CD4-positive, alpha-beta T cell treated with Interferon alpha-2 for 1 hour (primary cell): ENCODE data around the gene TNS1.

Experiments used
- DNase-seq, 2 donors: peaks; one replicate each; pipeline ENCODE4 v3.0.0-alpha.2; 2020 to 2022

TNS1 gene

GRCh38 chr2:218015586-218016521 lies 13.1 kb upstream of the TNS1 start:
- no peak for DNase-seq

GRCh38 chr2:218014706-218015585 lies 12.2 kb upstream of the TNS1 start:
- DNase-seq = no peak

GRCh38 chr2:218013289-218013688 lies 10.5 kb upstream of the TNS1 start:
- DNase-seq = no peak

- DNase-seq = no peak
Measured at GRCh38 chr2:218012284-218012683, 9.5 kb upstream of the TNS1 start.

GRCh38 chr2:218011653-218012040 lies 8.9 kb upstream of the TNS1 start:
- no peak for DNase-seq

GRCh38 chr2:218010984-218011652 lies 8.3 kb upstream of the TNS1 start:
- no peak for DNase-seq

GRCh38 chr2:218010140-218010983 lies 7.6 kb upstream of the TNS1 start:
- DNase-seq = peak in 1 of 2 donors; percentile 25

- DNase-seq = no peak
Measured at GRCh38 chr2:218009765-218010139, 7.0 kb upstream of the TNS1 start.

- no peak for DNase-seq
Measured at GRCh38 chr2:218009231-218009630, 6.4 kb upstream of the TNS1 start.

GRCh38 chr2:218008060-218009040 lies 5.6 kb upstream of the TNS1 start:
- DNase-seq = no peak

- no peak for DNase-seq
Measured at GRCh38 chr2:218006741-218007140, 3.9 kb upstream of the TNS1 start.

GRCh38 chr2:218005486-218005885 lies 2.7 kb upstream of the TNS1 start:
- no peak for DNase-seq

- DNase-seq = no peak
Measured at GRCh38 chr2:218005028-218005427, 2.2 kb upstream of the TNS1 start.

- DNase-seq = no peak
Measured at GRCh38 chr2:218003981-218004419, 1.2 kb upstream of the TNS1 start.

- DNase-seq = no peak
Measured at GRCh38 chr2:218003281-218003944, 618 bp upstream of the TNS1 start.

GRCh38 chr2:218002143-218002844 lies 501 bp downstream of the TNS1 start:
- no peak for DNase-seq

GRCh38 chr2:218001629-218002028 lies 1.2 kb downstream of the TNS1 start:
- DNase-seq = no peak

- DNase-seq = no peak
Measured at GRCh38 chr2:218000136-218000535, 2.7 kb downstream of the TNS1 start.

- no peak for DNase-seq
Measured at GRCh38 chr2:217999595-217999959, 3.2 kb downstream of the TNS1 start.
